GM21529 (cell line): Measurements from ENCODE around the gene ZNF343.

ENCODE experiments used
- ATAC-seq: cut with Tn5 transposase; IDR thresholded peaks from one replicate; pipeline ENCODE4 v1.9.1; 2021; ENCODE audit not compliant: unreplicated experiment

ZNF343 gene

DNA sequence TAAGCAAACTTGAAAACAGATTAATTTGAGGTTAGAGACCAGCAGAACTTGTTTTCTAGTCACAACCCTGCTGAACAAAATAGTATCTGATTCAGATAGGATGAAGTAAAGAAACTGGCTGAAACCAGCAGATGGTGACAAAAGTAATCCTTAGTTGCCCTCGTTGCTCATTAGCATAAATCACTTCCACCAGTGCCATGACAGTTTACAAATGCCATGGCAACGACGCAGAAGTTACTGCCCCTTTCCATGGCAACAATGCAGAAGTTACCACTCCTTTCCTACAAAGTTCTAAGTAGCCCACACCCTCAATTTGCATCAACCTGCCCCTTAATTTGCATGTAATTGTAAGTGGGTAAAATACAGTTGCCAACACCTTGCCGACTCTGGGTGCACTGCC, 61.9 kb downstream of the ZNF343 start:
- ATAC-seq = no peak
